GM18505 (cell line): ENCODE data around the gene TSGA10IP.

Experiments
- ATAC-seq: cut with Tn5 transposase; IDR thresholded peaks from one replicate; pipeline ENCODE4 v1.9.1; 2021; ENCODE audit not compliant: unreplicated experiment
- POLR2A ChIP-seq: IDR thresholded peaks from 4 replicates; pipeline ENCODE4 v1.6.1; 2011; ENCODE audit warnings: borderline replicate concordance; ENCODE audit not compliant: insufficient read depth, insufficient read length; ENCODE audit errors: extremely low read depth

The TSGA10IP gene

DNA sequence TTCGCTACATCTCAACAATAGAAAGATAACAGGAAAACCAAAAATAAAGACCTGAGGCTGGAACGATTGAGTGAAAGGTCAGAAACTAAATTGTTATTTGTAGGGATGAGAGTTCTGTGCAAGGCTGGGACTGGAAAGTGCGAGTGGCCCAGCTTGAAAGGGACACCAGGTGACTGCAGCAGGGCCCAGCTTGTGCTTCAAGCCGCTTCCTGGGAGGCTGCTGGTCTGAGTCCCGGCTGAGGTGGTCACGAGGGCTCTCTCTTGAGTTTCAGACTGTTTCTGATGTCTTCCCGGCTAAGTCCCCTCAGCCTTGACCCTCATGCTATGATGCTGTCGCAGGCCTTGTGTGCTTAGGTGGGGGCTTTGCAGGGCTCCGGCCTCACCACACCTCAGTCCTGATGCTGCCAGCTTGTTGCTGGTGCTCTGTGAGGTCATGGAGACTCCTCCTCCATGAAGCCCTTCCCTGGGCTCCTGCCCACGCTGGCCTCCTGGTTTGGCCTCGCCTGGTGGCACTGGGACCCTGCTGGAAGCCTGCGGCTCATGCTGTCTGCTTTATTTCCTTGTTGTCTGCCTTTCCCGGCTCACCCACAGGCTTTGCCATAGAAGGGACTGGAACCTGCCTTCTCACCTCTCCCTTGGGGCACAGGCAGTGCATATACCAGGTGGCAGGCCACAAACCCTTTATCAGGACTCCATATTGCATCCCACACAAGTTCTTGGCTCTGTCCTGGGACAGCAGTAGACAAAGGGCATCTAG lies 61.0 kb downstream of the TSGA10IP start:
- TF ChIP-seq POLR2A, result no peak
- no peak for ATAC-seq

DNA sequence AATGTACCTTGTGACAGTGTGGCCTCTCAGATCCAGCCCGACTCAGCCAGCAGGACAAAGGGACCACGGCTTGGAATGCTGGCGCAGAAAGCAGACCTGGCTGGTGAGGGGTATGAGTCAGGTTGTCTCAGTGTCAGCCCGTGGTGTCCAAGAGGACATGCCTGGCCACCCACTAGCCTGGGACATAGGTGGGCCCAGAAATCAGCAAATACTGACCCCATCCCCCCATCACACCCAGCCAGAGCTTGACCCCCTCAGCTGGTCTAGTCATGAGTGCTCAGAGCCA lies 61.6 kb downstream of the TSGA10IP start:
- ATAC-seq, result no peak
- TF ChIP-seq POLR2A, result no peak

DNA sequence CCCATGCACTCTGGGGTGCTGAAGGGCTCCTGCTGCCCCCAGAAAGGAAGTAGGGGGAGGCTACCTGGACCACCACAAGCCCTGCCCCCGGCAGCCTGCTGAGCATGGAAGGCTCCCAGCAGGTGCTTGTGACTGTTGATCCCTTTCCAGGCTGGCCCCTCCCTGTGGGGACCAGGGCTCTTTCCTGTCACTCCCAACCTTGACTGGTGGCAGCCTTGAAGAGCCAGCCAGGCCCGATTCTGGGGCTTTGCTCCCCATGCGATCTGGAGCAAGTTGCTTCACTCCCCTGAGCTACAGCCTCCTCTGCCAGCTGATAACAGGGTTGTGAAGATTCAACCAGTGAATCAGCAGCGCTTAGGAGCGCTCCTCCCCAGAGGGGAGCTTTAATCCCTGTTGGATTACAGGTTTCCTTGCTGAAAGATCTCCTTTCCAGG lies 61.9 kb downstream of the TSGA10IP start:
- no peak for ATAC-seq
- TF ChIP-seq POLR2A, result no peak

DNA sequence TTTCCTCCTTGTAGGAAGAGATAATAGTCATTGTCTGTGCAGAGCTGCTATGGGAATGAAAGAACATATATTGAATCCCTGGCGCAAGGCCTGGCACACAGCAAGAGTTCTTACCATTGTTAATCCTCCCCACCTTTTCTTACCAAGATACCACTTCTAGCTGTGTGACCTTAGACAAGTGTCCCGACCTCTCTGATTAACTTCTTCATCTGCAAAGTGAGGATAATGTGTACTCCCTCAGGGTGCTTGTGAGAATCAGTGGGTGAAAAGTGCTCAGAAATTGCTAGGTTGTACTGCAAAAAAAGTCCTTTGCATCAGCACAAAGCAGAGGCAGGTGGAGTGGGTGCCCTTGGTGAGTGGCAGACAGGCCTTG lies 62.8 kb downstream of the TSGA10IP start:
- ATAC-seq, result no peak
- no peak for TF ChIP-seq POLR2A

DNA sequence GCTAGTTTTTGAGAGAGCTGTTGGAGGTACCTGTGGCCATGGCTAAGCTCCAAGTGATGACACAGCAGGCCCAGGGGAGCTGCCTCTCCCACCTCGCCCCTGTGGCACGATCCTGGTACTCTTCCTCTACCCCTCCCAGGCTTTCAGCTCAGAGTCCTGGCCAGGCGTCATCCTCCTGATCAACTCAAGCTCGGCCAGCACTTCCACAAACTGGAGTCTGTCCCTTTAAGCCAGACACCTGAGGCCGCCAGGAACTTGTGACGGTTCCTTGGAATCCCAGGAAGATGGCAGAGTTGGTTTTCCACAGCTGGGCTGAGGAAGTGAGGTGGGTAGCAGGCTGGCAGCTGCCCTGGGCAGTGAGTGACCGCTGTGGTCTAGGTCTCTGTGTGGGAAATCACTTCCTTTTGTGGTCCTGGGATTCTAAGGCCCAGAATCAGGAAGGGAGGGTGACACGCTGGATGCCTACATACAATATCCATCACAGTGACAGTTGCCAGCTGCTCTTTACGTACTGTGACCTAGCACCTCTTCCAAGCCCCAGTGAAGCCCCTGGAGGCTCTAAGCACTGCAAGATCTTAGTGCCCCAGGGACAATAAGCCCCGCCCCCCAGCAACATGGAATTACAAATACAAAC lies 63.3 kb downstream of the TSGA10IP start:
- no peak for ATAC-seq
- TF ChIP-seq POLR2A, result no peak
